Bone marrow (tissue), 2 donors: ENCODE data around the gene HDAC1.

Experiments used
- DNase-seq, 2 donors: peaks; one replicate each; lab custom pipeline; 2025; lab: John Stamatoyannopoulos, UW

The HDAC1 gene

DNA sequence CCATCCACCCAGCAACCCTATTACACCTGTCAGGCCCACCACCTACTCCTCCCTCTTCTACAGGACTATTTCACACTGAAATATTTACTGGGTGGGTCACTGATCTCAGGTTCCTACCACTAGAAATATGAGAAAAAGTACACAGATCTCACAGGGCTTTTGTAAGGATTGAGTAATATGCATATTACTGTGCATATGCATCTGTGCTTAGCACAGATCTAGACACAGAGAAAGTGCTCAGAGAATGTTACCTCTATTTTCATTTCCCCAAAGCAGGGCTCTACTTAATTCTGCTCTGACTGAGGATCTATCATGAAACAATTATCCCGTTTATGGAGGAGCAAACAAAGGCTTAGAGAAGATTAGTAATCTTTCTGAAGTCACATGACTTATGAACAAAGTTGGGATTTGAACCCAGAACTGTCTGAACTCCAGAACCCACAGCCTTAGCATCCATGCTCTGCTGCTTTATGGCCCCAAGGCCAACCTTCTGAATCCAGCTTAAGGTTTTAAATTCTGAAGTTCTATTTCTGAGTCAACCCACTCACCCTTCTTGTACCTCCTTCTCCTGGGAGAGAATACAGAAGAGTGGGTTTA is 82.2 kb downstream of the HDAC1 start:
- no peak for DNase-seq

DNA sequence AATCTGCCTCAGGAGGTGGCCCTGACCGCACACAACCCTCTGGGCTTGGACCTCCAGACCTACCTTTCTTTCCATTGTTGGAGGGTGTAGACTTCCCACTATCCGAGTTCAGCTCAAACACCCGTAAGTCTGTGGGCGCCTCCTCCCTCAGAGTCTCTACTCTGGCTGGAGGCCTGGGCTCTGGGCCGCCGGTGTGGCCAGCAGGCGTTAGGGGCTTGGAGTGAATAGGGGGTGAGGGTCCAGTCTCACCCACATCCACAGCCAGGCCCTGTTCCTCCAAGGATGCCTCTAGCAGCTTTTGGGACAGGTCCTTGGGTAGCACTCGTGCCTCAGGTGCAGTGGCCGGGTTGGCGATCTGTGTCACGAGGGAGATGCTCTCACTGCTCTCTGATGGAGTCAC is 84.3 kb downstream of the HDAC1 start:
- DNase-seq: no peak

DNA sequence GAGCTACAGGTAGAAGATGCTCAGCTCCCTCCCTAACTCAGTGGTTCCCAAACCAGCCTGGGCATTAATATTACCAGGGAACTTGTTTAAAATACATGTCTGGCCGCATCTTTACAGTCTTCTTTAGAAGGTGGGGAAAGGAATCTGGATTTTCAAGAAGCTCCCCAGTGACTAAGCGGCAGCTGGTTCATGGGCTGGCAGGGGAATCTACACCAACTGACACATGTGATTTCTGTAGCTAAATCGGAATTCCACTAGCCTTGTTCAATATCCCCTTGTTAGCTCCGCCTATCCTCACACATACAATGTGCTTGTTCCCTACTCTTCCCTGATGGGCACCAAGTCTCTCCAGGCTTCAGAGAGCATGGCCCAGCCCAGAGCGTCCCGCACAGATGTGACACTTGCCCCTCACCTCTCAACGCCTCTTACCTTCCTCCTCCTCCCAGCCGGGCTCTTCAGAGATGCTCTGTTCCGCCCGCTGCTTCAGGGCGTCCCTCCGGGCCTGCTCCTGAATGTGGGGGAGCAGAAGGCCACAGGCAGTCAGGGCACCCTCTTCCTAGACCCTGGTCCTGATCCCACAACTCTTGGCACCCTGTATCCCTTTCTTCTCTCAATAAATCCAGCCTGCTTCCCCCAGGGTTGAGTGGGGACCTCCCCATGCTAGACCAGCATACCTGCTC is 85.8 kb downstream of the HDAC1 start:
- DNase-seq: no peak

DNA sequence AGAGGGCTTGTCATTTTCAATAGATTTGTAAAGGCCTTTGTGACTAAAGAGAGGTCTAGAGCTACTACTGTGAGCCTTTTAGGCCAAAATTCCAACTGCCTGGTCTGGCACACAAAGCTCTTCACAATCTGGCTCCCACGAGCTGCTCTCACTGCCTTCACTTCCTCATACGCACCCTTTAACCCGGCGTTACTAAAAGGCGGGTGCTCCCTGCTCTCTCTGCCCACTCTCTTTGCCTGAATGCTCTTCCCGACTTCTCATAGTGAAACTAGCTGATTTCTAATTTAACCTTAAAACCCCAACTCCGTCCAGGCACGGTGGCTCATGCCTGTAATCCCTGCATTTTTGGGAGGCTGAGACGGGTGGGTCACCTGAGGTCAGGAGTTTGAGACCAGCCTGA is 88.2 kb downstream of the HDAC1 start:
- no peak for DNase-seq
